Testis (tissue), 3 donors: ENCODE results near the gene ARHGAP26. TPM values are rescaled to one million over a fixed set of nuclear protein-coding genes. Genes with fewer than 3 reads are reported as not detected.

Experiments
- DNase-seq: peaks from one replicate; pipeline ENCODE4 v3.0.0-alpha.2; 2019
- H3K27ac ChIP-seq, 2 donors: fragments of 200-600 bp; sonication (generic); one replicate each; pipeline ENCODE4 v1.5.1; 2019
- H3K27me3 ChIP-seq: fragments of 200-600 bp; sonication (generic); one replicate; pipeline ENCODE4 v1.5.1; 2019
- H3K36me3 ChIP-seq: fragments of 200-600 bp; sonication (generic); one replicate; pipeline ENCODE4 v1.5.1; 2017; ENCODE audit warnings: low read depth; ENCODE audit errors: missing control alignments
- H3K4me1 ChIP-seq: fragments of 200-600 bp; sonication (generic); one replicate; pipeline ENCODE4 v1.5.1; 2019
- H3K4me3 ChIP-seq, 2 donors: fragments of 200-600 bp; sonication (generic); one replicate each; pipeline ENCODE4 v1.5.1; 2017 to 2019
- H3K9me3 ChIP-seq: fragments of 200-600 bp; sonication (generic); one replicate; pipeline ENCODE4 v1.5.1; 2017
- CTCF ChIP-seq, 3 experiments: fragments of 450-650 bp in 2 of 3; fragments of 200-600 bp in 1 of 3; sonication (generic) in 1 of 3; IDR thresholded peaks; one replicate each; pipeline ENCODE4 v1.5.1; 2016 to 2019; ENCODE audit warnings: antibody characterized with exemption in 3 of 3, mild to moderate bottlenecking in 2 of 3, moderate library complexity in 1 of 3
- POLR2A ChIP-seq: fragments of 450-650 bp; IDR thresholded peaks from one replicate; pipeline ENCODE4 v1.6.1; 2017; ENCODE audit warnings: antibody characterized with exemption, mild to moderate bottlenecking, moderate library complexity
- WGBS, 2 donors: methylation state at CpG; one replicate each; pipeline ENCODE4 v1.1.5; 2018; 5-methylcytosine and 5-hydroxymethylcytosine counted together
- intact Hi-C: fragments of 100-400 bp; cut with DNase I; formaldehyde crosslinking; loops from one replicate; pipeline ENCODE4 v1.15.1; 2023; ENCODE audit warnings: low total_unique reads
- polyA plus RNA-seq: library from polyadenylated mRNA; stranded (reverse); fragments of 350-450 nt; fragmentation: Illumina TruSeq; extraction: RNeasy Lipid Tissue Mini Kit (QIAGEN cat#74804); gene quantifications from one replicate; pipeline ENCODE4 v1.2.3, GENCODE V29; 2014; ENCODE audit warnings: low read depth, low replicate concordance; ENCODE audit not compliant: insufficient read depth
- total RNA-seq, 2 donors: library from RNA; depleted of rRNA; stranded (reverse); fragments of >200 nt; gene quantifications; one replicate each; pipeline ENCODE4 v1.2.3, GENCODE V29; 2016

ARHGAP26 gene
- total and polyA plus RNA-seq, 3 donors from 2014 or later, result 33.8 to 98.7 (median 95.7) TPM

DNA sequence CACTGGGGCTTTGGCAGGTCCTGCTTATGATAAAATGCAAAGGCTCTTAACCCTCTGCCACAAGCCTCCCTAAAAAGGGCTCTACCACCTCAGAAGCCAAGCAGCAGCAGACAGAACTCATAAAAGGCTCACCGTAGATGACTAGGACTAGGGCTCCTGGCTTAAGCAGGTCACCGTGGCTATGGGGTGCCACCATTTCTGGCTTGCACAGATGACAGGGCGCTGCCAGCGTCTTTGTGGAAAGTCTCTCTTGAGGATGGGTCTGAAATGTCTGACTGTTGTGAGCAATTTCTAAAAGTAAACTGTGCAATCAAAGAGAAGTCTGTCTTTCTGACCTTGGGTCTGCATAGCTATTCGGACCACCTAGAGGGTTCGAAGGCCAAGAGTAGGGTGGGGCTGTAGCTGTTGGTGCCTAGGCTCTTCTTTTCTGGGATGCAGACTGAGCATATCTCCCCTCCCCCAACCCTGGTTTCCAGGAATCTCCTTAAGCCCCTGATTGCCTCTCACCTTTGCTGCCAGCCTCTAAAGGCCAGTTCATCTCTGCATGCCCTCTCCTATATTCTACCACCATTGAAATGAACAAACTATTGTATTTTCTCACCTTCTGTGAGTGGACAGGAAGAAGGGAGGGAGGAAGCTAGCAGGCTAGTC lies 307.4 kb downstream of the ARHGAP26 start:
- intact Hi-C loops, result no loop called here
- WGBS, 2 donors, result 74 to 94% methylated on average over 6 of the region's 6 CpGs
- no peak for DNase-seq

DNA sequence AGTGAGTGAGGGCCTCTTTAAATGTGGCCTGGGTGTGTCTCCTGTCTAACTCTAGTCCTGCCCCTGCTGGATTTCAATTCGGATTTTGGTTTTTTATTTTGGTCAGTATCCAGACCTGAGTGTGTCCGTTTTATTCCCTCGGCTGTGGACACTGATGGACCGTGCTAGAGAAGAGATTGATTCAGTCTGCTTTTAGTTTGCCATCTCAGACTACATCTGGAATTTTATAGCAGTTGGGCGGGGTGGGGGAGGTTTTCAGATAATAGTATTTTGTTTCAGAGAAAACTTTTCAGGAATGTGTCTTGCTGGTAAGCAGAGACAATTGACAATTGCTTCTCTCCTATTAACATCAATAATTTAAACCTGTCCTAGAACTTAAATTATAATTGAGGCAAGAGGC lies 308.1 kb downstream of the ARHGAP26 start:
- Histone ChIP-seq H3K9me3 (no peaks in the 10 kb centered on the region), H3K27ac (no peak overlapping the region), H3K36me3 (no peaks in the 10 kb centered on the region), H3K27me3 (no peaks in the 10 kb centered on the region), H3K4me3 (no peak overlapping the region), H3K4me1 (peaks cover 5% of the 10 kb centered on the region)
- intact Hi-C loops, result no loop called here
- no peak for DNase-seq
- TF ChIP-seq CTCF (IDR thresholded peaks at IDR 0.05) (no peak), POLR2A (no peak)
- 56 to 61% methylated on average over 5 of the region's 5 CpGs for WGBS, 2 donors

More for the DNA sequence above, 307.4 kb downstream of the ARHGAP26 start:
- no peaks in the 10 kb centered on the region for H3K27me3 ChIP-seq
- peaks cover 5% of the 10 kb centered on the region for H3K4me1 ChIP-seq
- no peak overlapping the region for H3K27ac ChIP-seq
- TF ChIP-seq POLR2A (no peak), CTCF (IDR thresholded peaks at IDR 0.05) (no peak)
- no peaks in the 10 kb centered on the region for H3K9me3 ChIP-seq
- no peaks in the 10 kb centered on the region for H3K36me3 ChIP-seq
- no peak overlapping the region for H3K4me3 ChIP-seq

DNA sequence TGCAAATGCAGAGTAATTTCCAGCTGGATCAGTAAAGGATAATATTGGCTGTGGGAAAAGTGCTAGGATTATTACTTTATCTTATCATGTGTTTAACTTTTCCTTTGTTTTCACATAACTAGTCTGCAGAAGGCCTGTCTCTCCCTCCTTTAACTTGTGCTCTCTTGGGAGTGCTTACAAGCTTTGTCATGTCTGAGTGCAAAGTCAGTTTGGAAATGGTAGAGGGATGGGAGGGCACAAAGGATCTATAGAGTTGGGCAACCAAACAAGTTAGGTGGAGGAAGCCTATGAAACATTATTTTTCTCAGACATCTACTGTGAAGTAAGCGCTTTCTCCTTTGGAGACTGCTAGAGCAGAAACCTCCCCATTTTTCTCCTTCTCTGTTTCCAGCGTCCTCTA lies 308.8 kb downstream of the ARHGAP26 start:
- H3K27ac ChIP-seq, result no peak overlapping the region
- no peaks in the 10 kb centered on the region for H3K27me3 ChIP-seq
- no peak for DNase-seq
- WGBS, 2 donors, result 90 to 100% methylated on average over 2 of the region's 2 CpGs
- H3K4me1 ChIP-seq, result peaks cover 5% of the 10 kb centered on the region
- intact Hi-C loops, result no loop called here
- no peaks in the 10 kb centered on the region for H3K36me3 ChIP-seq
- H3K9me3 ChIP-seq, result no peaks in the 10 kb centered on the region
- H3K4me3 ChIP-seq, result no peak overlapping the region
- TF ChIP-seq CTCF (IDR thresholded peaks at IDR 0.05) (no peak), POLR2A (no peak)

GRCh38 chr5:143080407-143080806 lies 310.2 kb downstream of the ARHGAP26 start:
- Histone ChIP-seq H3K9me3 (no peaks in the 10 kb centered on the region), H3K4me1 (peaks cover 5% of the 10 kb centered on the region), H3K36me3 (no peaks in the 10 kb centered on the region), H3K27ac (no peak overlapping the region), H3K4me3 (no peak overlapping the region), H3K27me3 (no peaks in the 10 kb centered on the region)
- TF ChIP-seq CTCF (IDR thresholded peaks at IDR 0.05) (no peak), POLR2A (no peak)
- intact Hi-C loops, result no loop called here
- no peak for DNase-seq
- WGBS, 2 donors, result 95 to 100% methylated on average over 2 of the region's 2 CpGs

DNA sequence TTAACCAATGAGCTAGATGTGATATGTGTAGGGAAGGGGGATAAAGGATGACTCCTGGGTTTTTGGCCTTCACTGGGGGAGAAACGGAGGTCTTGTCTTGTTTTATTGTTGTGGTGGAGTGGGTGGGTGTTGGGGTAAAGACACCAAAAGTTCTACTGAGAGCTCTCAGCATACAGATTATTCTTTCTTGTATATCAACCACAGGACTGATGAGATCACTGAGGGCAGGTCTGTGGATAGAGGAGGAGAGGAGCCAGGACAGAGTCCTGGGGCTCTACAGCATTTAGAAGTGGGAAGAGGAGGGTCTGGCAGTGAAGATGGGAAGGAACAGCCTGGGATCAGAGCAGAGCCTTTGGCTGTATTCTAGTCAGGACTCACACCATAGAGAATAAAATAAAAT lies 310.8 kb downstream of the ARHGAP26 start:
- Histone ChIP-seq H3K27ac (no peak overlapping the region), H3K27me3 (no peaks in the 10 kb centered on the region), H3K4me3 (no peak overlapping the region), H3K9me3 (no peaks in the 10 kb centered on the region), H3K36me3 (no peaks in the 10 kb centered on the region), H3K4me1 (peaks cover 5% of the 10 kb centered on the region)
- intact Hi-C loops, result no loop called here
- no peak for DNase-seq
- 85 to 92% methylated on average over 1 of the region's 1 CpG for WGBS, 2 donors
- TF ChIP-seq POLR2A (no peak), CTCF (IDR thresholded peaks at IDR 0.05) (no peak)
